ENCODE results near the gene PACSIN3. TPM values are rescaled to one million over a fixed set of nuclear protein-coding genes. Genes with fewer than 3 reads are reported as not detected.

PACSIN3 gene
- total and polyA plus RNA-seq, 2 of the 8 experiments (the other 6 are each of a cell fraction or from before 2014, with no cell fraction given) = 23.8 to 47.2 TPM

- H3K18ac ChIP-seq (ENCODE audit: extremely low read depth, low read length) = no peak overlapping the region
- H3K9ac ChIP-seq (replicated peaks in 1 of 4; ENCODE audit: extremely low read depth in 1 of 4, low read depth in 3 of 4, low read length in 3 of 4) = no peak overlapping the region
- TF ChIP-seq CTCF (IDR thresholded peaks at IDR 0.05; ENCODE audit: control extremely low read depth in 1 of 3, insufficient read depth in 1 of 3, low read depth in 1 of 3, low read length in 3 of 3) = peak in 2 of 3 experiments; percentile 72 to 81; a peak in 3 of 4 replicates
- TF ChIP-seq CHD1 (IDR thresholded peaks at IDR 0.05; ENCODE audit: low read depth, low read length) = no peak
- TF ChIP-seq BCL11A (IDR thresholded peaks at IDR 0.05; ENCODE audit: low read depth in 2 of 2, low read length in 2 of 2) = no peak
- peak; percentile 71 to 76 for TF ChIP-seq RAD21 (IDR thresholded peaks at IDR 0.05 in 1 of 2, conservative IDR thresholded peaks at IDR 0.05 in 1 of 2; ENCODE audit: low read depth in 2 of 2, low read length in 2 of 2)
- no peak for TF ChIP-seq NANOG (IDR thresholded peaks at IDR 0.05; ENCODE audit: insufficient read depth, low read depth, low read length, poor library complexity, severe bottlenecking)
- no peak for TF ChIP-seq JUN (IDR thresholded peaks at IDR 0.05; ENCODE audit: low read depth, low read length)
- TF ChIP-seq SIX5 (IDR thresholded peaks at IDR 0.05; ENCODE audit: low read depth, low read length) = no peak
- TF ChIP-seq POLR2A (IDR thresholded peaks at IDR 0.05; ENCODE audit: control extremely low read depth in 1 of 2, low read depth in 2 of 2, low read length in 2 of 2) = no peak
- no peak for TF ChIP-seq EZH2 (IDR thresholded peaks at IDR 0.05; ENCODE audit: low read depth, low read length, severe bottlenecking)
- TF ChIP-seq FOSL1 (IDR thresholded peaks at IDR 0.05; ENCODE audit: insufficient read depth, low read depth, low read length) = no peak
- no peak for TF ChIP-seq MAFK (IDR thresholded peaks at IDR 0.05; ENCODE audit: low read depth, low read length)
- H3K36me3 ChIP-seq (ENCODE audit: control insufficient read depth in 2 of 4, insufficient read depth in 4 of 4, low read length in 3 of 4) = peaks cover 9 to 18% (median 11%) of the 10 kb centered on the region in 4 experiments; a peak in 7 of 8 replicates
- H3K56ac ChIP-seq (replicated peaks; ENCODE audit: insufficient read length, low read depth, low read length) = no peak overlapping the region
- H2BK5ac ChIP-seq (ENCODE audit: low read depth, low read length) = no peak overlapping the region
- H2BK20ac ChIP-seq (ENCODE audit: low read length) = no peak overlapping the region
- 100% methylated on average over 1 of the region's 1 CpG; no CpG with 5 or more reads in 1 of the 2 experiments for WGBS, 2 experiments (ENCODE audit: extremely low coverage in 1 of 2, insufficient coverage in 1 of 2, insufficient read length in 1 of 2, insufficient replicate concordance in 2 of 2, low coverage in 1 of 2, low lambda C conversion rate in 2 of 2, missing lambda C conversion rate in 1 of 2)
- no peak overlapping the region for H2AFZ ChIP-seq (ENCODE audit: low read length)
- H3K4me3 ChIP-seq (ENCODE audit: extremely low read depth in 1 of 4, insufficient read depth in 2 of 4, low read depth in 3 of 4, low read length in 4 of 4) = no peak overlapping the region
- FAIRE-seq (peak; percentile 48), DNase-seq (ENCODE audit: low read depth in 1 of 2, low spot score in 2 of 2) (peak in 1 of 2 experiments; percentile 65)
- H3K4me1 ChIP-seq (replicated peaks in 1 of 4; ENCODE audit: control insufficient read depth in 3 of 4, insufficient read depth in 4 of 4, low read length in 3 of 4) = peaks cover 0 to 10% (median 3%) of the 10 kb centered on the region in 4 experiments; a peak in 6 of 7 replicates
- no peak overlapping the region for H4K91ac ChIP-seq (replicated peaks; ENCODE audit: insufficient read length, low read length)
- peaks cover 0 to 10% of the 10 kb centered on the region in 2 experiments for H4K20me1 ChIP-seq (replicated peaks in 1 of 2; ENCODE audit: control insufficient read depth in 1 of 2, insufficient read depth in 2 of 2, low read length in 2 of 2)
- H3K14ac ChIP-seq (ENCODE audit: insufficient read length) = no peak overlapping the region
- no peak overlapping the region for H2BK120ac ChIP-seq (replicated peaks; ENCODE audit: low read depth, low read length)
- no peak overlapping the region for H4K5ac ChIP-seq (ENCODE audit: insufficient read length, low read depth, low read length)
- H2AK5ac ChIP-seq (ENCODE audit: low read depth, low read length) = no peak overlapping the region
- H3K4me2 ChIP-seq (ENCODE audit: insufficient read depth in 1 of 2, low read depth in 2 of 2, low read length in 2 of 2) = no peak overlapping the region
- H3K27ac ChIP-seq (ENCODE audit: low read depth, low read length) = no peak overlapping the region
- H3K4ac ChIP-seq (replicated peaks; ENCODE audit: insufficient read length, low read depth, low read length) = no peak overlapping the region
- no peaks in the 10 kb centered on the region for H3K9me3 ChIP-seq (ENCODE audit: insufficient read depth in 2 of 2, low read depth in 1 of 2, low read length in 1 of 2)
- peaks cover 12% of the 10 kb centered on the region for H3K79me1 ChIP-seq (ENCODE audit: low read depth, low read length)
- CTCF ChIA-PET (ENCODE audit: partially characterized antibody) = interaction anchor here (0.5 to 16.6 kb wide), 28 partner anchors 9 to 367 kb away, joined by 3 to 247 read pairs (median 5); partner anchors contain the start of genes ACP2, DDB2, MYBPC3 and NR1H3
- H3K23ac ChIP-seq (ENCODE audit: insufficient read length) = no peak overlapping the region
- no peak overlapping the region for H2BK12ac ChIP-seq (ENCODE audit: low read depth, low read length)
- H3K27me3 ChIP-seq (replicated peaks in 1 of 4; ENCODE audit: control insufficient read depth in 3 of 4, extremely low read depth in 1 of 4, insufficient read depth in 3 of 4, low read length in 3 of 4) = no peaks in the 10 kb centered on the region
- POLR2A ChIA-PET (ENCODE audit: partially characterized antibody) = interaction anchor here (0.9 to 4.5 kb wide), 4 partner anchors 9 to 80 kb away, joined by 4 to 35 read pairs (median 14); partner anchors contain the start of genes DDB2 and NR1H3
- peaks cover 8% of the 10 kb centered on the region for H3K23me2 ChIP-seq (ENCODE audit: low read depth, low read length)
- H3K79me2 ChIP-seq (ENCODE audit: control insufficient read depth in 1 of 2, insufficient read depth in 2 of 2, low read length in 2 of 2) = peaks cover 8 to 36% of the 10 kb centered on the region in 2 experiments
- H2BK15ac ChIP-seq (ENCODE audit: low read length) = no peak overlapping the region
- H4K8ac ChIP-seq (ENCODE audit: extremely low read depth, insufficient read depth, low read length) = no peak overlapping the region
Observed at GRCh38 chr11:47179655-47179991, 6.6 kb downstream of the PACSIN3 start.
